GM18508 (cell line): Measurements from ENCODE around the gene JAK3.
"Not testable (repeated sequence)": the region's sequence is repeated elsewhere in the genome, so short reads cannot be mapped to it uniquely, and the experiment has no call there.

Source experiments
- ATAC-seq: cut with Tn5 transposase; IDR thresholded peaks from one replicate; pipeline ENCODE4 v1.9.1; 2021; ENCODE audit warnings: moderate number of reproducible peaks; ENCODE audit not compliant: insufficient read depth, unreplicated experiment

The JAK3 gene

GRCh38 chr19:17783721-17784120 lies 64.1 kb downstream of the JAK3 start:
- ATAC-seq, result not testable (repeated sequence)

- ATAC-seq, result no peak
These were observed 67.0 kb downstream of the JAK3 start for GRCh38 chr19:17780781-17781180.

- no peak for ATAC-seq
These were observed 68.5 kb downstream of the JAK3 start for GRCh38 chr19:17778968-17779929.

GRCh38 chr19:17778251-17778967 lies 69.4 kb downstream of the JAK3 start:
- no peak for ATAC-seq

GRCh38 chr19:17777840-17778239 lies 69.9 kb downstream of the JAK3 start:
- ATAC-seq, result not testable (repeated sequence)

- peak; percentile 52 for ATAC-seq
These were observed 71.6 kb downstream of the JAK3 start for GRCh38 chr19:17775991-17776803.

- no peak for ATAC-seq
These were observed 72.4 kb downstream of the JAK3 start for GRCh38 chr19:17775245-17775927.
